Nephron progenitor cell (in vitro differentiated cells): ENCODE data around the gene SND1.

Source experiments
- DNase-seq: peaks from one replicate; pipeline ENCODE4 v3.0.0; 2021
- H3K27ac Mint-ChIP-seq: 2 replicates; pipeline ENCODE4 v1.8.0; 2021; ENCODE audit warnings: mild to moderate bottlenecking, moderate library complexity, mixed read lengths
- H3K27me3 Mint-ChIP-seq: 2 replicates; pipeline ENCODE4 v1.8.0; 2021; ENCODE audit warnings: mild to moderate bottlenecking, low read depth, mixed read lengths; ENCODE audit not compliant: poor library complexity
- H3K36me3 Mint-ChIP-seq: 2 replicates; pipeline ENCODE4 v1.8.0; 2021; ENCODE audit warnings: low read depth, mixed read lengths
- H3K4me1 Mint-ChIP-seq: 2 replicates; pipeline ENCODE4 v1.8.0; 2021; ENCODE audit warnings: mixed read lengths
- H3K4me3 Mint-ChIP-seq: 2 replicates; pipeline ENCODE4 v1.8.0; 2021; ENCODE audit warnings: mild to moderate bottlenecking, moderate library complexity, mixed read lengths
- H3K9me3 Mint-ChIP-seq: 2 replicates; pipeline ENCODE4 v1.8.0; 2021; ENCODE audit warnings: mild to moderate bottlenecking, moderate library complexity, mixed read lengths
- TF ChIP-seq, protein P1 (sequence below): fragments of 200-600 bp; sonication (generic); IDR thresholded peaks from 2 replicates; pipeline ENCODE4 v1.5.0; 2021; ENCODE audit warnings: antibody characterized with exemption

SND1 gene

DNA sequence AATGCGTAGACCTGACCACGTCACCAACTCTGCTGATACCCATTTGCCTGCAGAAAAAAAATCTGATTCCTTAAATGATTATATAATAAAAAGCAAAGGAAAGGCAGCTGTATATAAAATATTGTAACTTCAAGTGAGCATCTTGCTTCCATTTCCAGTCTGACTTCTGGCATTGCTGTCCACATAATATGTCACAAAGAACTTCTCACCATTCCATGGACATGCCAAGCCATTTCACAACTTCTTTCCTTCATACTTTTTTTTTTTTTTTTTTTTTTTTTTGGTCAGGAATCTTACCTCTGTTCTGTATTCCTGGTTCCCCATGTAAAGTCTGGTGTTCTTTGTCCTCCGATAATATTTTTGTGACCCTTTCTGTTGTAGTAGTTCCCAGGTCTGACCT lies 165.5 kb downstream of the SND1 start:
- H3K4me3 Mint-ChIP-seq: no peak overlapping the region
- DNase-seq: no peak
- peaks cover 2% of the 10 kb centered on the region for H3K27me3 Mint-ChIP-seq
- H3K27ac Mint-ChIP-seq: peak overlapping the region; percentile 56
- no peaks in the 10 kb centered on the region for H3K9me3 Mint-ChIP-seq
- H3K36me3 Mint-ChIP-seq: peaks cover 6% of the 10 kb centered on the region
- TF ChIP-seq, protein P1, sequence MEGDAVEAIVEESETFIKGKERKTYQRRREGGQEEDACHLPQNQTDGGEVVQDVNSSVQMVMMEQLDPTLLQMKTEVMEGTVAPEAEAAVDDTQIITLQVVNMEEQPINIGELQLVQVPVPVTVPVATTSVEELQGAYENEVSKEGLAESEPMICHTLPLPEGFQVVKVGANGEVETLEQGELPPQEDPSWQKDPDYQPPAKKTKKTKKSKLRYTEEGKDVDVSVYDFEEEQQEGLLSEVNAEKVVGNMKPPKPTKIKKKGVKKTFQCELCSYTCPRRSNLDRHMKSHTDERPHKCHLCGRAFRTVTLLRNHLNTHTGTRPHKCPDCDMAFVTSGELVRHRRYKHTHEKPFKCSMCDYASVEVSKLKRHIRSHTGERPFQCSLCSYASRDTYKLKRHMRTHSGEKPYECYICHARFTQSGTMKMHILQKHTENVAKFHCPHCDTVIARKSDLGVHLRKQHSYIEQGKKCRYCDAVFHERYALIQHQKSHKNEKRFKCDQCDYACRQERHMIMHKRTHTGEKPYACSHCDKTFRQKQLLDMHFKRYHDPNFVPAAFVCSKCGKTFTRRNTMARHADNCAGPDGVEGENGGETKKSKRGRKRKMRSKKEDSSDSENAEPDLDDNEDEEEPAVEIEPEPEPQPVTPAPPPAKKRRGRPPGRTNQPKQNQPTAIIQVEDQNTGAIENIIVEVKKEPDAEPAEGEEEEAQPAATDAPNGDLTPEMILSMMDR: no peak
- H3K4me1 Mint-ChIP-seq: peaks cover 51% of the 10 kb centered on the region

DNA sequence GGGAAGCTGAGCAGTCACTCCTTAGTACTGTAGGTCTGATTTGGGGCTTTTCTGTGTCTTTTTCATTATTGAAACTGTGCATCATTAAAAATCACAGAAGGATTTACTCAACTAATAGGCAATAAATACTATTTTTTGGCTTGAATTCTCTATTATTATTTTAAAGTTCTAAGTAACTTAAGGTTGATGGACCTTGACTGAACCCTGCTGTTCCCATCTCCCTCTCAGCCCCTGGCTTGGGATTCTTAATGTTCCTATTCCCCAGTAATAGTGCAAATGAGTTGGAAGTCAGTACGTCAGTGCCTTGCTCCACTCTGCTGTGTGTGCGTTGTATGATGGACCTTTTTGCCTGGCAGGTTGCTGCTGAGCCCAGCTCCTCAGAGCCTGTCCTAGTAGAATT lies 166.3 kb downstream of the SND1 start:
- peak overlapping the region; percentile 56 for H3K27ac Mint-ChIP-seq
- H3K4me1 Mint-ChIP-seq: peaks cover 51% of the 10 kb centered on the region
- peaks cover 2% of the 10 kb centered on the region for H3K27me3 Mint-ChIP-seq
- H3K36me3 Mint-ChIP-seq: peaks cover 6% of the 10 kb centered on the region
- TF ChIP-seq, protein P1: no peak
- H3K9me3 Mint-ChIP-seq: no peaks in the 10 kb centered on the region
- no peak overlapping the region for H3K4me3 Mint-ChIP-seq
- no peak for DNase-seq

DNA sequence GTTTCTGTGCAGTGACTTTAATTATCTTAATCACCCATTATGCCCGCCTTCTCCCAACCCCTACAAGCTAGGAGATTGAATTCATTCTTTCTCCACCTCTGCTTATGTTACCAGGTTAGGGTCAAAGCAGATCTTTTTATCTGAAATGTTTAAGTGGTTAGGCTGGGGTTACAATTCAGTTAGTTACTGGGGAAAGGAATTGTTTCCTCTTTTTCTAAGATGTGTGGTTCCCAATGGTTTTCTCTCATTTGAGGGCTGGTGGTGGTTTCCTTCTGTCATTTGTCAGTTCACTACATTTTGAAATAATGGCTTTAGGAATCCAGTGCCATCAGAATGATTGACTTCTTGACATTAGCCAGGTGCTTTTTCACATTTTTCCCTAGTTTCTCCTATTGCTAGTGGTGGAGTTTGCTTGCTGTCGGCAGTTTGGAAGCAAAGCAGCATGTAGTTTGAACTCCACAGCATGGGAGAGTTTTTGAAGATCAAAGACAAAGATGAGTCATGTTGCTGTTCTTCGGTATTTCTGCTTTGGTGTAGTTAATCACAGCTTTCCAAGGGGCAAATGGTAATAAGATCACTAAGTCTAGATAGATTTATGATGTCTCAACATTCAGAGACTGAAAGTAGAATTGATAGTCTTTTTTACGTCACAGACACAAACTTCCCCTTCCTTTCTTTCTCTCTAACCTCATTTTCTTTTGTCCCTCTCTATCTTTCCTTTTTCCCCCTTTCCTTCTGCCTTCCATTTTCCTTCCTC lies 168.2 kb downstream of the SND1 start:
- peaks cover 2% of the 10 kb centered on the region for H3K27me3 Mint-ChIP-seq
- H3K27ac Mint-ChIP-seq: peak overlapping the region; percentile 91
- no peak for DNase-seq
- no peaks in the 10 kb centered on the region for H3K9me3 Mint-ChIP-seq
- no peaks in the 10 kb centered on the region for H3K36me3 Mint-ChIP-seq
- H3K4me3 Mint-ChIP-seq: peak overlapping the region; percentile 28
- H3K4me1 Mint-ChIP-seq: peaks cover 52% of the 10 kb centered on the region
- TF ChIP-seq, protein P1: no peak

DNA sequence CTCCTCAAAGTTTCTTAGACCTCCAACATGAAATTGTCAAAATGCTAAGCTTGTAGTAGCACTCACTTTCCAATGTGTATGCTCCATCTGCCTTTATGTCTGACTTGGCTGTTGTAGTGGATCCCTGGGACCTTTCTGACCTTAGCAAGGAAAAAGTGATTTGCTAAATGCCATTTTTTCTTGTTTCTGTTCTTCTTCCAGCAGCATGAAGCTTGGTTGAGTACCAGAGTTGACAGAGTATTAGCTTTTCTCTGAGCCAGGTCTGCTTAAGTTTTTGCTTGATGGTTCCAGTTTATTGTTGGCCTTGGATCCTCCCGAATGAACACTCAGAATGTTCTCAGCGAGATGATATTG lies 168.7 kb downstream of the SND1 start:
- H3K9me3 Mint-ChIP-seq: no peaks in the 10 kb centered on the region
- peak overlapping the region; percentile 91 for H3K27ac Mint-ChIP-seq
- H3K36me3 Mint-ChIP-seq: no peaks in the 10 kb centered on the region
- H3K27me3 Mint-ChIP-seq: no peaks in the 10 kb centered on the region
- TF ChIP-seq, protein P1: no peak
- no peak for DNase-seq
- H3K4me1 Mint-ChIP-seq: peaks cover 51% of the 10 kb centered on the region
- H3K4me3 Mint-ChIP-seq: peak overlapping the region; percentile 28

DNA sequence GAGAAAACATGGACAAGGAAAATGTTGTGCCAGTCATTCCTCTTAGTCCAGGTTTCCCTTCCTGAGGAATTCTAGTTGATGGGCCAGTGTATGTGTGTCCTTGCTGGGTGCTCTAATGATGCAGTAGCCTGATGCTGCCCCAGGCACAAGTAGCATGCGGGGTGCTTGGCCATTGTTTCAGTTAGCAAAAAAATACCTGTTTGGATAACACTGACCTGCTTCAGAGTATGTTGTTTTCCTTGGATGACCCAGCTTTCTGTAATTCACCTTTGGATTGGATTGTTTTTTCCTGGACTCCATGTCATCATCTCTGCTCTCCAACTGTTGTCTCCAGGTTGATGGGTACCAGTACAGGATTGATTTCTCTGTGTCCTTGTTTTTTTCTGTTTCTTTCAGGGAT lies 169.2 kb downstream of the SND1 start:
- H3K4me1 Mint-ChIP-seq: peaks cover 47% of the 10 kb centered on the region
- H3K27ac Mint-ChIP-seq: peak overlapping the region; percentile 91
- TF ChIP-seq, protein P1: no peak
- H3K9me3 Mint-ChIP-seq: no peaks in the 10 kb centered on the region
- no peaks in the 10 kb centered on the region for H3K36me3 Mint-ChIP-seq
- H3K4me3 Mint-ChIP-seq: no peak overlapping the region
- DNase-seq: no peak
- no peaks in the 10 kb centered on the region for H3K27me3 Mint-ChIP-seq

DNA sequence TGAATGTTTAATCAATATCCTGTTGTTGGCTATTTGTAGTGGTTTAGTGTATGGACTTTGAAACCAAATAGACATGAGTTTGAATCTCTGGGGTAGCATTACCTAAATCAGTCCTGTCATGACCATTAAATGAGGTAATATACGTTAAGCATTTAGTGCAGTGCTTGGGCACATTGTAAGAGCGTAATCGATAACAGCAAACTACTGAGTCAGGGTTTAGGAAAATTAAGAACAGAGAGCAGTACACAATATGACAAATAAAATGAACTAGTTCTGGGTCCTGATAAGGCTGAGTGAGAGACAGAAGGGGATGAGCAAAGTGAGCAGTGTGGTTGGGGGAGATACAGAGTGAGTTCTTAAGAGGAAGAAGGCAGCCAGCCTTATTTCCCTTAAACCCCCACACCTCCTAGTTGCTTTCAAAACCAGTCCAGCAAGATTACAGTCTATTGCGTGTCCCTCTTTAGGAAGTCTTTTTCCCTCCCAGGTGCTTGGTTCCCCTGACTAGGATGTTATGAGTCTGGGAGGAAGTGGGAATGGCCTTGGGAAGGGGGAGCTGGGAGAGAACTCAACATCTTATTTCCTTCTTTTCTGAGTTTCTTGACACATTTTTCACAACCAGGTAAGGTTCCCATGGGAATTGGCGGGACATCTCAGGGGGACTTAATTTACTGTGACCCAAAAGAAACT lies 171.0 kb downstream of the SND1 start:
- Mint-ChIP-seq H3K4me1 (peaks cover 42% of the 10 kb centered on the region), H3K4me3 (no peak overlapping the region), H3K9me3 (no peaks in the 10 kb centered on the region), H3K27ac (peak overlapping the region; percentile 7), H3K36me3 (no peaks in the 10 kb centered on the region), H3K27me3 (no peaks in the 10 kb centered on the region)
- DNase-seq: no peak
- TF ChIP-seq, protein P1: no peak
